WTC11 (cell line): ENCODE data around the gene ABR. TPM values are rescaled to one million over a fixed set of nuclear protein-coding genes. Genes with fewer than 3 reads are reported as not detected.
"Not testable (repeated sequence)": the region's sequence is repeated elsewhere in the genome, so short reads cannot be mapped to it uniquely, and the experiment has no call there.

ENCODE experiments used
- ATAC-seq: fragments of 200-7000 bp; cut with Tn5 transposase; 2 replicates; pipeline ENCODE4 v1.10.0; 2021; ENCODE audit warnings: mild to moderate bottlenecking, moderate library complexity
- CTCF ChIA-PET: fragments of 300-600 bp; sonication (Branson Sonifier 250); formaldehyde crosslinking; loops from one replicate; lab custom pipeline; 2021; ENCODE audit warnings: antibody characterized with exemption; lab: Charles Lee
- POLR2A ChIA-PET: fragments of 350-600 bp; sonication (Branson Sonifier 250); formaldehyde crosslinking; loops from one replicate; lab custom pipeline; 2021; ENCODE audit warnings: antibody characterized with exemption; lab: Charles Lee
- DNase-seq: peaks from one replicate; pipeline ENCODE4 v3.0.0; 2021; ENCODE audit warnings: low spot score
- H3K27ac Mint-ChIP-seq: 2 replicates; pipeline ENCODE4 v1.8.0; 2021; ENCODE audit warnings: mixed read lengths
- H3K27me3 Mint-ChIP-seq: 2 replicates; pipeline ENCODE4 v1.8.0; 2021; ENCODE audit warnings: low read depth, mild to moderate bottlenecking, moderate library complexity, mixed read lengths
- H3K36me3 Mint-ChIP-seq: 2 replicates; pipeline ENCODE4 v1.8.0; 2021; ENCODE audit warnings: mixed read lengths
- H3K4me1 Mint-ChIP-seq: 2 replicates; pipeline ENCODE4 v1.8.0; 2022; ENCODE audit warnings: mixed read lengths
- H3K4me3 Mint-ChIP-seq: 2 replicates; pipeline ENCODE4 v1.8.0; 2021; ENCODE audit warnings: mild to moderate bottlenecking, moderate library complexity, mixed read lengths
- H3K9me3 Mint-ChIP-seq: 2 replicates; pipeline ENCODE4 v1.8.0; 2021; ENCODE audit warnings: mixed read lengths
- AFF4 ChIP-seq: sonication (generic); formaldehyde crosslinking; IDR thresholded peaks from 2 replicates; pipeline ENCODE4 v1.8.1; 2023; ENCODE audit warnings: mild to moderate bottlenecking, missing genetic modification reagents, borderline replicate concordance
- ATF6 ChIP-seq: sonication (generic); formaldehyde crosslinking; IDR thresholded peaks from 2 replicates; pipeline ENCODE4 v1.8.1; 2023; ENCODE audit warnings: mild to moderate bottlenecking, missing genetic modification reagents
- ESRRA ChIP-seq: sonication (generic); formaldehyde crosslinking; IDR thresholded peaks from 2 replicates; pipeline ENCODE4 v1.8.1; 2022; ENCODE audit warnings: mild to moderate bottlenecking, missing genetic modification reagents, borderline replicate concordance
- FOXJ3 ChIP-seq: sonication (generic); formaldehyde crosslinking; IDR thresholded peaks from 2 replicates; pipeline ENCODE4 v1.9.0; 2021; ENCODE audit warnings: missing genetic modification reagents, mild to moderate bottlenecking, borderline replicate concordance
- GABPB1 ChIP-seq: sonication (generic); formaldehyde crosslinking; IDR thresholded peaks from 2 replicates; pipeline ENCODE4 v1.8.1; 2023; ENCODE audit warnings: mild to moderate bottlenecking, missing genetic modification reagents
- IRF2 ChIP-seq: sonication (generic); formaldehyde crosslinking; IDR thresholded peaks from 2 replicates; pipeline ENCODE4 v1.8.0; 2022; ENCODE audit warnings: low read depth, missing genetic modification reagents, borderline replicate concordance
- MAX ChIP-seq: sonication (generic); formaldehyde crosslinking; IDR thresholded peaks from 2 replicates; pipeline ENCODE4 v1.8.0; 2022; ENCODE audit warnings: mild to moderate bottlenecking, missing genetic modification reagents
- MYBL2 ChIP-seq: sonication (generic); formaldehyde crosslinking; IDR thresholded peaks from 2 replicates; pipeline ENCODE4 v1.8.1; 2023; ENCODE audit warnings: mild to moderate bottlenecking, moderate library complexity, missing genetic modification reagents
- NR3C1 ChIP-seq: sonication (generic); formaldehyde crosslinking; conservative IDR thresholded peaks from 2 replicates; pipeline ENCODE4 v1.8.1; 2023; ENCODE audit warnings: low read depth, mild to moderate bottlenecking, missing genetic modification reagents
- OVOL2 ChIP-seq: fragments of 250-450 bp; sonication (Bioruptor Pico); IDR thresholded peaks from 2 replicates; pipeline ENCODE4 v1.9.0; 2021; ENCODE audit warnings: mild to moderate bottlenecking, borderline replicate concordance
- SMAD3 ChIP-seq: sonication (generic); formaldehyde crosslinking; IDR thresholded peaks from 2 replicates; pipeline ENCODE4 v1.8.0; 2022; ENCODE audit warnings: missing genetic modification reagents, mild to moderate bottlenecking, borderline replicate concordance
- SP1 ChIP-seq: sonication (generic); formaldehyde crosslinking; conservative IDR thresholded peaks from 2 replicates; pipeline ENCODE4 v1.8.1; 2022; ENCODE audit warnings: missing genetic modification reagents
- STAT6 ChIP-seq: sonication (generic); formaldehyde crosslinking; conservative IDR thresholded peaks from 2 replicates; pipeline ENCODE4 v1.8.1; 2023; ENCODE audit warnings: mild to moderate bottlenecking, low read depth, missing genetic modification reagents, moderate library complexity
- USF1 ChIP-seq: sonication (generic); formaldehyde crosslinking; IDR thresholded peaks from 2 replicates; pipeline ENCODE4 v1.8.0; 2022; ENCODE audit warnings: mild to moderate bottlenecking, missing genetic modification reagents
- ZBTB21 ChIP-seq: sonication (generic); formaldehyde crosslinking; IDR thresholded peaks from 2 replicates; pipeline ENCODE4 v1.8.1; 2023; ENCODE audit warnings: mild to moderate bottlenecking, missing genetic modification reagents, borderline replicate concordance
- ZNF138 ChIP-seq: sonication (generic); formaldehyde crosslinking; conservative IDR thresholded peaks from 2 replicates; pipeline ENCODE4 v1.8.1; 2022; ENCODE audit warnings: mild to moderate bottlenecking, moderate library complexity, missing genetic modification reagents
- ZNF263 ChIP-seq: sonication (generic); formaldehyde crosslinking; IDR thresholded peaks from 2 replicates; pipeline ENCODE4 v1.8.1; 2022; ENCODE audit warnings: low read depth, mild to moderate bottlenecking, moderate library complexity, missing genetic modification reagents
- ZNF671 ChIP-seq: fragments of 250-450 bp; sonication (Bioruptor Pico); IDR thresholded peaks from 2 replicates; pipeline ENCODE4 v1.8.0; 2021; ENCODE audit warnings: mild to moderate bottlenecking
- total RNA-seq: library from RNA; stranded (reverse); gene quantifications from 3 replicates; pipeline ENCODE4 v1.2.3, GENCODE V29; 2021

ABR gene
- total RNA-seq, 1 experiment from 2014 or later, result 38.0 TPM

DNA sequence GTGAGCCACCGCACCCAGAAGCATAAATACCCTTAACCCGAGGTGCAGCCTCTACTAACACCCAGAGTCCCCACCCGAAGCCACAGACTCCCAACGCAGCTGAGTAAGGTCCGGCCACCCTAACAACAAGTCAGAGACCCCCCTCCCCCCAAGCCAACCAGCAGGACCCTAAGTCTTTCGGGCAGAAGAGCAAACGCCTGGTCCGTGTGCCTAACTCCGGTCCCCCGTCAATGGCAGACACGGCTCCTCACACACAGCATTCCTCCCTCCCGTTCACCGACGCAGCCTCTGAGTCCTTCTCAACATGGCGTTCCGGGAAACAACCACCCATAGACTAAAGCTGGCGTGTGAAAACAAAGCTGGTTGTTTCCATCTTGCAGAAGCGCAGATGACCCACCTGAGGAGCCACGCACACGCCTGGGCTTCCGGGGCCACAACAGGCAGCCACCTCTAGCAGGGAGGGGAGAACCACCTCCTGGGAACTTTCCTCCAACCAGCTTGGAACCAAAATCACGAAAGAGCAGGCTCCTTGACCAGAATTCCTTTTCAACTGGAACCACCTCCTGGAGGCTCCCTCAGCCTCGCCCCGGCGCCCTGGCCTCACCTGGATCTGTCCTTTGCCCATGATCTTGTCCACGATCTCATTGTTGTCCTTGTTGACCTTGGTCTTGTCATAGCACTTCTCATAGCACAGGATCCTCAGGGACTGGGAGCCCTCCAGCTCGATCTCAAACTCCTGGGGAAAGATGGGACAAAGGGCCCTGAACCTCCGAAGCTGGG lies 130.1 kb downstream of the ABR start (continued):
- no peak for TF ChIP-seq ATF6 (CRISPR knock-in tag)
- no peak for TF ChIP-seq AFF4

- not testable (repeated sequence) for DNase-seq
- CTCF ChIA-PET, result interaction anchor here (1.8 to 2.6 kb wide), 2 partner anchors 10 to 52 kb away, joined by 5 to 12 read pairs; partner anchors contain the start of gene TIMM22
Observed at GRCh38 chr17:1048516-1049115, 131.2 kb downstream of the ABR start.

DNA sequence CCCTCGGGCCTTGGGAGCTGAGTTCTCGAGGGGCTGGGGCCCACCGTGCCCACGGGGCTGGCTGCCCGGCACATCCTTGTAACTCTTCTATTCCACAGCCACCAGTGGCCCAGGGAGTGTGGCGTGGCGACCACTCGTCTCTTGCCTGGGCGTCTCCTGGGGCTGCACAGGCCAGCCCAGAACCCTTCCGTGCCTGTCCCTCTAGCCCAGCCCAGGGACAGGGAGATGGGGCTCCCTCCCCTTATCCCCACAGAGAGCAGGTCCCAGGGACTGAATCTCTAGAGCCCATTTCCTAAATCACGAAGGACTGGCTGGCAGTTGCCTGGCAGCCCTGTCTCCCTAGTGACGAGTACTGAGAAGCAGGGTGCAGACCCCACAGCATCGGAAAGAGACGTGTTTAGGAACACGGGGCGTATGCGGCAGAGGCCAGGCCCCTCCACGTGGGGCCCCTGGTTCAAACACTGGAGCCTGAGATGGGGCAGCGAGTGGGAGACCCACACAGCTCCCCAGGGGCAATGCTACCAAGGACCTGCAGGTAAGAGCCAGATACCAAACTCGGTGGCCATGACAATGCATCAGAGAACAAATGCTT lies 131.8 kb downstream of the ABR start:
- DNase-seq, result no peak
- Mint-ChIP-seq H3K36me3 (no peaks in the 10 kb centered on the region), H3K27ac (no peak overlapping the region), H3K27me3 (no peaks in the 10 kb centered on the region), H3K9me3 (no peaks in the 10 kb centered on the region), H3K4me3 (no peak overlapping the region), H3K4me1 (peaks cover 3% of the 10 kb centered on the region; the same call in 1 of the 2 replicates)
- POLR2A ChIA-PET, result no interaction called here
- no peak for ATAC-seq
- TF ChIP-seq ZBTB21 (CRISPR knock-in tag) (no peak), IRF2 (CRISPR knock-in tag) (no peak), ZNF138 (CRISPR knock-in tag) (no peak), ZNF263 (no peak), FOXJ3 (CRISPR knock-in tag) (no peak), ZNF671 (no peak), STAT6 (CRISPR knock-in tag) (no peak), ESRRA (CRISPR knock-in tag) (no peak), GABPB1 (CRISPR knock-in tag) (no peak), USF1 (CRISPR knock-in tag) (no peak), NR3C1 (no peak), OVOL2 (no peak), SP1 (CRISPR knock-in tag) (no peak), MYBL2 (no peak), SMAD3 (CRISPR knock-in tag) (no peak), ATF6 (CRISPR knock-in tag) (no peak), MAX (CRISPR knock-in tag) (no peak)
- CTCF ChIA-PET, result interaction anchor here (1.1 to 2.6 kb wide), 3 partner anchors 8 to 52 kb away, joined by 5 to 12 read pairs (median 12); partner anchors contain the start of gene TIMM22

More at GRCh38 chr17:1048516-1049115, 131.2 kb downstream of the ABR start:
- H3K4me3 Mint-ChIP-seq, H3K9me3 Mint-ChIP-seq, POLR2A ChIA-PET, H3K27me3 Mint-ChIP-seq, H3K36me3 Mint-ChIP-seq, H3K4me1 Mint-ChIP-seq, ATAC-seq: not testable (repeated sequence)
- peak overlapping the region; percentile 41; the same call in 1 of the 2 replicates for H3K27ac Mint-ChIP-seq
